Measurements from ENCODE around the gene TCL1B. TPM values are rescaled to one million over a fixed set of nuclear protein-coding genes. Genes with fewer than 3 reads are reported as not detected.

Gene TCL1B
- polyA plus RNA-seq, 1 donor (not counting 4 experiments of a cell fraction or from before 2014, with no cell fraction given): not detected

DNA sequence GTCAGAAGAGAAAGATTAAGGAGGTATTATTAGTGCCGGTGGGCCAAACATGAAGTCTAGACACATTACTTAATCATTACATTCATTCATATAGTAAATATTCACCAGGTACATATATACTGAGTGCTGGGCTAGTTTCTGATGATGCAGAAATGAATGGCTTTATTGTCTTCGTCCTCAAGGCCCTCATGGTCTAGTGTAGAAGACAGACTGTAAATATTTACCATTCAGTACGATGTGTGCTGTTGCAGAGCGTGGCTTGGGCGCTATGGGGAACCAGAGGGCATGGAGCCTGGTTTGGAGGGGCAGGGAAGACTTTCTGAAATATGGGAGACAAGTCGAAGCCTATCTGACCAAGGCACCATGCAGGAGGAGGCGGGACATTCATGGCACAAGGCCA is 37.0 kb upstream of the TCL1B start:
- Histone ChIP-seq H3K9me1 (ENCODE audit: control insufficient read depth, extremely low read depth, insufficient read depth, low read length) (no peaks in the 10 kb centered on the region), H3K27ac (ENCODE audit: control insufficient read depth, insufficient read depth, low read length) (no peak overlapping the region), H2AFZ (ENCODE audit: control insufficient read depth, low read length) (no peak overlapping the region), H3K27me3 (ENCODE audit: control insufficient read depth, extremely low read depth, insufficient read depth, low read length) (no peaks in the 10 kb centered on the region), H3K9ac (ENCODE audit: control insufficient read depth, extremely low read depth, insufficient read depth, low read length) (no peak overlapping the region), H3K9me3 (ENCODE audit: control insufficient read depth, low read depth, low read length) (no peaks in the 10 kb centered on the region), H3K4me2 (ENCODE audit: control insufficient read depth, extremely low read depth, insufficient read depth, low read depth, low read length) (no peak overlapping the region), H3K4me1 (ENCODE audit: control insufficient read depth, extremely low read depth, insufficient read depth, low read length) (no peaks in the 10 kb centered on the region), H3K36me3 (ENCODE audit: control insufficient read depth in 2 of 2, extremely low read depth in 1 of 2, insufficient read depth in 2 of 2, low read length in 2 of 2) (no peaks in the 10 kb centered on the region), H4K20me1 (ENCODE audit: control insufficient read depth, extremely low read depth, insufficient read depth, low read length) (no peaks in the 10 kb centered on the region), H3K79me2 (ENCODE audit: control insufficient read depth, insufficient read depth, low read length) (no peaks in the 10 kb centered on the region), H3K4me3 (ENCODE audit: control insufficient read depth in 2 of 3, extremely low read depth in 1 of 3, insufficient read depth in 2 of 3, low read depth in 1 of 3, low read length in 3 of 3) (no peak overlapping the region)
- no peak for TF ChIP-seq EZH2 (IDR thresholded peaks at IDR 0.05; ENCODE audit: low read length)
- TF ChIP-seq, protein P1, sequence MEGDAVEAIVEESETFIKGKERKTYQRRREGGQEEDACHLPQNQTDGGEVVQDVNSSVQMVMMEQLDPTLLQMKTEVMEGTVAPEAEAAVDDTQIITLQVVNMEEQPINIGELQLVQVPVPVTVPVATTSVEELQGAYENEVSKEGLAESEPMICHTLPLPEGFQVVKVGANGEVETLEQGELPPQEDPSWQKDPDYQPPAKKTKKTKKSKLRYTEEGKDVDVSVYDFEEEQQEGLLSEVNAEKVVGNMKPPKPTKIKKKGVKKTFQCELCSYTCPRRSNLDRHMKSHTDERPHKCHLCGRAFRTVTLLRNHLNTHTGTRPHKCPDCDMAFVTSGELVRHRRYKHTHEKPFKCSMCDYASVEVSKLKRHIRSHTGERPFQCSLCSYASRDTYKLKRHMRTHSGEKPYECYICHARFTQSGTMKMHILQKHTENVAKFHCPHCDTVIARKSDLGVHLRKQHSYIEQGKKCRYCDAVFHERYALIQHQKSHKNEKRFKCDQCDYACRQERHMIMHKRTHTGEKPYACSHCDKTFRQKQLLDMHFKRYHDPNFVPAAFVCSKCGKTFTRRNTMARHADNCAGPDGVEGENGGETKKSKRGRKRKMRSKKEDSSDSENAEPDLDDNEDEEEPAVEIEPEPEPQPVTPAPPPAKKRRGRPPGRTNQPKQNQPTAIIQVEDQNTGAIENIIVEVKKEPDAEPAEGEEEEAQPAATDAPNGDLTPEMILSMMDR (optimal IDR thresholded peaks at IDR 0.05 in 1 of 3, IDR thresholded peaks at IDR 0.05 in 1 of 3, conservative IDR thresholded peaks at IDR 0.05 in 1 of 3; ENCODE audit: extremely low read depth in 1 of 3, insufficient read depth in 2 of 3, low read length in 3 of 3): no peak
- dilution Hi-C loops (cut with MboI; ENCODE audit: extremely low pct_ligation_motif_present, low sequenced_read_pairs): no loop called here
- DNase-seq (ENCODE audit: low read depth, low spot score): no peak
- FAIRE-seq: no peak

DNA sequence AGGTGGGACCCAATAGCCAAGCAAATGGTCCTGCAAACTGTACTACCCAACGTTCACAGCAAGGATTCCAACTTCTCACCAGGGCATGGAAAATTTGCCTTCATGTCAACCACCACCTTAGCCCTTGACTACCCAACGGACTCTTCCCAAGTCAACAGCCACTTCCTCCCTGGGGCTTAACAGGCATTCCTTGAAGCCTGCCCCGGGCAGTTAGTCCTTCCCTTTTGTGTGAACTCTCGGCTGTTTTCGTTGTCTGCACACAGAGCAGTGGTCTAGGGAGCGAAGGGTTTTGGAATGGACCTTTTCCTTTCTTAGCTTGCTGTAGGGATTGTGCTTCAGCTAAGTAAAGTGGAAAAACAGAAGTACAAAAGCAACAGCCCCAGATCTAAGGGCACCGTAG is 35.2 kb upstream of the TCL1B start:
- dilution Hi-C loops (cut with MboI; ENCODE audit: extremely low pct_ligation_motif_present, low sequenced_read_pairs): no loop called here
- Histone ChIP-seq H3K9ac (ENCODE audit: control insufficient read depth, extremely low read depth, insufficient read depth, low read length) (no peak overlapping the region), H3K4me1 (ENCODE audit: control insufficient read depth, extremely low read depth, insufficient read depth, low read length) (no peaks in the 10 kb centered on the region), H3K27ac (ENCODE audit: control insufficient read depth, insufficient read depth, low read length) (no peak overlapping the region), H4K20me1 (ENCODE audit: control insufficient read depth, extremely low read depth, insufficient read depth, low read length) (no peaks in the 10 kb centered on the region), H3K9me3 (ENCODE audit: control insufficient read depth, low read depth, low read length) (no peaks in the 10 kb centered on the region), H3K4me3 (ENCODE audit: control insufficient read depth in 2 of 3, extremely low read depth in 1 of 3, insufficient read depth in 2 of 3, low read depth in 1 of 3, low read length in 3 of 3) (no peak overlapping the region), H3K4me2 (ENCODE audit: control insufficient read depth, extremely low read depth, insufficient read depth, low read depth, low read length) (no peak overlapping the region), H3K79me2 (ENCODE audit: control insufficient read depth, insufficient read depth, low read length) (no peaks in the 10 kb centered on the region), H3K36me3 (ENCODE audit: control insufficient read depth in 2 of 2, extremely low read depth in 1 of 2, insufficient read depth in 2 of 2, low read length in 2 of 2) (no peaks in the 10 kb centered on the region), H2AFZ (ENCODE audit: control insufficient read depth, low read length) (no peak overlapping the region), H3K9me1 (ENCODE audit: control insufficient read depth, extremely low read depth, insufficient read depth, low read length) (no peaks in the 10 kb centered on the region), H3K27me3 (ENCODE audit: control insufficient read depth, extremely low read depth, insufficient read depth, low read length) (no peaks in the 10 kb centered on the region)
- TF ChIP-seq, protein P1 (optimal IDR thresholded peaks at IDR 0.05 in 1 of 3, IDR thresholded peaks at IDR 0.05 in 1 of 3, conservative IDR thresholded peaks at IDR 0.05 in 1 of 3; ENCODE audit: extremely low read depth in 1 of 3, insufficient read depth in 2 of 3, low read length in 3 of 3): no peak
- no peak for TF ChIP-seq EZH2 (IDR thresholded peaks at IDR 0.05; ENCODE audit: low read length)
- DNase-seq (ENCODE audit: low read depth, low spot score) (no peak), FAIRE-seq (no peak)
